KOPT-K1 (cell line): ENCODE measurements around the gene EPN3.
A peak's percentile ranks its signal among the peaks of the same experiment; 100 is the strongest.

ENCODE experiments used
- H3K27ac ChIP-seq: fragments of 200-600 bp; sonication (generic); 2 replicates; pipeline ENCODE4 v1.5.1; 2016; ENCODE audit warnings: antibody characterized with exemption, mild to moderate bottlenecking, low read depth, low read length; ENCODE audit not compliant: poor library complexity, severe bottlenecking
- H3K36me3 ChIP-seq: fragments of 200-600 bp; sonication (generic); 2 replicates; pipeline ENCODE4 v1.5.1; 2017; ENCODE audit warnings: antibody characterized with exemption, mild to moderate bottlenecking, low read length, moderate library complexity; ENCODE audit not compliant: insufficient read depth
- H3K9me3 ChIP-seq: fragments of 200-600 bp; sonication (generic); 2 replicates; pipeline ENCODE4 v1.5.1; 2017; ENCODE audit warnings: antibody characterized with exemption, low read length, mild to moderate bottlenecking; ENCODE audit not compliant: insufficient read depth, poor library complexity, severe bottlenecking

EPN3 gene

GRCh38 chr17:50502301-50502990, 30.1 kb upstream of the EPN3 start:
- Histone ChIP-seq H3K27ac (no peak overlapping the region), H3K9me3 (no peaks in the 10 kb centered on the region)

GRCh38 chr17:50505591-50506130, 26.9 kb upstream of the EPN3 start:
- Histone ChIP-seq H3K27ac (no peak overlapping the region), H3K36me3 (no peaks in the 10 kb centered on the region), H3K9me3 (no peaks in the 10 kb centered on the region)

More at GRCh38 chr17:50502301-50502990, 30.1 kb upstream of the EPN3 start:
- no peaks in the 10 kb centered on the region for H3K36me3 ChIP-seq

- H3K9me3 ChIP-seq: no peaks in the 10 kb centered on the region
- no peak overlapping the region for H3K27ac ChIP-seq
- H3K36me3 ChIP-seq: no peaks in the 10 kb centered on the region
Observed at GRCh38 chr17:50506298-50506697, 26.2 kb upstream of the EPN3 start.

GRCh38 chr17:50507871-50508572, 24.5 kb upstream of the EPN3 start, which contains the start of gene MYCBPAP:
MYCBPAP (plus strand) TSS chr17:50508439; CDS start chr17:50508675, 236 bp downstream.
- no peaks in the 10 kb centered on the region for H3K36me3 ChIP-seq
- H3K27ac ChIP-seq: peak within 1 kb of the TSS; percentile 74
- no peaks in the 10 kb centered on the region for H3K9me3 ChIP-seq

- no peaks in the 10 kb centered on the region for H3K9me3 ChIP-seq
- H3K36me3 ChIP-seq: no peaks in the 10 kb centered on the region
- H3K27ac ChIP-seq: peak overlapping the region; percentile 74
Observed at GRCh38 chr17:50508573-50509460, 23.7 kb upstream of the EPN3 start.

GRCh38 chr17:50511058-50511457, 21.5 kb upstream of the EPN3 start:
- Histone ChIP-seq H3K9me3 (no peaks in the 10 kb centered on the region), H3K36me3 (no peaks in the 10 kb centered on the region), H3K27ac (no peak overlapping the region)

GRCh38 chr17:50513495-50513894, 19.0 kb upstream of the EPN3 start:
- no peak overlapping the region for H3K27ac ChIP-seq
- H3K9me3 ChIP-seq: no peaks in the 10 kb centered on the region
- H3K36me3 ChIP-seq: no peaks in the 10 kb centered on the region

- no peak overlapping the region for H3K27ac ChIP-seq
- no peaks in the 10 kb centered on the region for H3K9me3 ChIP-seq
- no peaks in the 10 kb centered on the region for H3K36me3 ChIP-seq
Observed at GRCh38 chr17:50514388-50514787, 18.1 kb upstream of the EPN3 start.

- Histone ChIP-seq H3K27ac (no peak overlapping the region), H3K36me3 (no peaks in the 10 kb centered on the region), H3K9me3 (no peaks in the 10 kb centered on the region)
Observed at GRCh38 chr17:50514936-50515702, 17.4 kb upstream of the EPN3 start.

- Histone ChIP-seq H3K27ac (no peak overlapping the region), H3K36me3 (no peaks in the 10 kb centered on the region), H3K9me3 (no peaks in the 10 kb centered on the region)
Observed at GRCh38 chr17:50517011-50517410, 15.5 kb upstream of the EPN3 start.

GRCh38 chr17:50517504-50518383, 14.8 kb upstream of the EPN3 start:
- Histone ChIP-seq H3K9me3 (no peaks in the 10 kb centered on the region), H3K27ac (no peak overlapping the region), H3K36me3 (no peaks in the 10 kb centered on the region)

- no peaks in the 10 kb centered on the region for H3K9me3 ChIP-seq
- H3K27ac ChIP-seq: no peak overlapping the region
- H3K36me3 ChIP-seq: no peaks in the 10 kb centered on the region
Observed at GRCh38 chr17:50518384-50519023, 14.0 kb upstream of the EPN3 start.

GRCh38 chr17:50519141-50519834, 13.2 kb upstream of the EPN3 start:
- Histone ChIP-seq H3K9me3 (no peaks in the 10 kb centered on the region), H3K27ac (no peak overlapping the region), H3K36me3 (no peaks in the 10 kb centered on the region)
